Limb (tissue), 2 donors: Measurements from ENCODE around the gene SRGAP1.
"Not testable (repeated sequence)": the region's sequence is repeated elsewhere in the genome, so short reads cannot be mapped to it uniquely, and the experiment has no call there.

Experiments
- DNase-seq, 2 donors: peaks; one replicate each; pipeline ENCODE4 v3.0.0-alpha.2; 2016; ENCODE audit errors: extremely low spot score in 2 of 2

Gene SRGAP1

DNA sequence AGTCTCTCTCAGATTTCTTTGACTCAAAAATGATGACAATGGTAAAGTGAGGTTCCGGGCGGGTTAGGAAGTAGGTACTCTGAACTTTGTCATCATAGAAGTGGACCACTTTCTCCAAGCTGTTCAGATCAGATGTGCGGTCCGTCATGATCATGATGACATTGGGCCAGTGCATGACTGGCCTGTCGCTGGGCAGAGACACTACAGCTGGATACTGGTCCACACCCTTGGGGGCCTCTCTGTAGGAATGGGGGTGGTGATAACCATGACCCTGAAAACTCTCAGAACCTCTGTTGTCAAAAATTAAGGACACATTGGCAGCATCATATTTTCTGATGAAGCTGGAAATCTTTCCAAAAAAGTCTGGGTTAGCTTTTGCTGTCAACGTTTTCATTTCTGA lies 349.4 kb downstream of the SRGAP1 start:
- no peak for DNase-seq

- no peak for DNase-seq
Observed at GRCh38 chr12:64194333-64195149, 350.0 kb downstream of the SRGAP1 start.

- not testable (repeated sequence) for DNase-seq
Observed at GRCh38 chr12:64195841-64196240, 351.3 kb downstream of the SRGAP1 start.

GRCh38 chr12:64203036-64203435 lies 358.5 kb downstream of the SRGAP1 start:
- DNase-seq, result no peak

DNA sequence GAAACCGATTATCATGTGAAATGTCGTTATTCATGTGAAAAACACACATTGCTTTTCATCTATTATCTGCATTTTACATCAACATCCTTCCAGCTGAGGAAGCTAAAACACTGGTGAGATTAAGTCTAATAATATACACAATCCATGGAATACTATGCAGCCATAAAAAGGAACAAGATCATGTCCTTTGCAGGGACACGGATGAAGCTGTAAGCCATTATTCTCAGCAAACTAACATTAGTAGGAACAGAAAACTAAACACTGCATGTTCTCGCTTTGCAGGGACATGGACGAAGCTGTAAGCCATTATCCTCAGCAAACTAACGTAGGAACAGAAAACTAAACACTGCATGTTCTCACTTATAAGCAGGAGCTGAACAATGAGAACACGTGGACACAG lies 359.3 kb downstream of the SRGAP1 start:
- DNase-seq, result no peak

DNA sequence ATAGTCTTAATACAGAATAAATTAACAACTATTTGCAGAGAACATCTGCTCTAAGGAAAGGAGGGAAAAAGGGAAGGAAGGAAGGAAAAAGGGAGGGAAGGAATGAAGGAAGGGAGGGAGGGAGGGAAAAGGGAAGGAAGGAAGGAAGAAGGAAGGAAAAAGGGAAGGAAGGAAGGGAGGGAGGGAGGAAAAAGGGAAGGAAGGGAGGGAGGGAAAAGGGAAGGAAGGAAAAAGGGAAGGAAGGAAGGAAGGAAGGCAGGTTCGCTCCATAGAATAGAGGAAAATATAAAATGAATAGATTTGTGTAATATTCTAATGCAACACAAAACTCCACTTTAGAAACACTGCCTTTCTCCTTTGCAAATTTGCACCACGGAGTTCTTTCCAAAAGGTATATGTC lies 361.0 kb downstream of the SRGAP1 start:
- no peak for DNase-seq

DNA sequence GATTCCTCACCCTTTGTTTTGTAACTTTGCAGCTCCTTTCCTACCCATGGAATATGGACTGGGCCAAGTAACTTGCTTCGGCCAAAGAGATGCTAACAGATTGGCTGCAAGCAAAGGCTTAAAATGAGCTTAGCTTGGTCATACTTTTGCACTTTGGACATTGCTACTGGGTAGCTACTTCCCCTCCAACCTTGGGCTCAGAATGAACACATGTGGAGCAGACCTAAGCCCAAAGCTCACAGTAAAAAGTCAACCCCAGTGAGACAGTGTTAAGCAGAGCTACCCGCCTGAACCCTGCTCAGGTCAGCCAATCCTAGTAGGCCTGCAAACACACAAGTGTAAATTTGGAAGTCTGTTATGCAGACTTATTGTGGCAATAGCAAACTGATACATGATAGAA lies 363.0 kb downstream of the SRGAP1 start:
- DNase-seq, result no peak
